H1 (cell line): ENCODE results near the gene GPR61. TPM values are rescaled to one million over a fixed set of nuclear protein-coding genes. Genes with fewer than 3 reads are reported as not detected.

Experiments
- EP300 ChIP-seq, 2 experiments: IDR thresholded peaks; 1 replicate in 1 of 2; 2 replicates in 1 of 2; pipeline ENCODE4 v1.6.1; 2011 to 2012; ENCODE audit warnings: low read depth in 2 of 2, low read length in 2 of 2, mild to moderate bottlenecking in 2 of 2, borderline replicate concordance in 1 of 2, inconsistent platforms in 1 of 2, moderate library complexity in 1 of 2
- EZH2 ChIP-seq: fragments of 200-600 bp; sonication (generic); IDR thresholded peaks from 2 replicates; pipeline ENCODE4 v1.7.1; 2012; ENCODE audit warnings: low read depth, mild to moderate bottlenecking, moderate library complexity, low read length, inconsistent platforms; ENCODE audit not compliant: severe bottlenecking
- SP2 ChIP-seq: IDR thresholded peaks from 2 replicates; pipeline ENCODE4 v1.6.1; 2012; ENCODE audit warnings: mild to moderate bottlenecking, low read length, inconsistent platforms
- polyA plus RNA-seq, 7 experiments: library from polyadenylated mRNA; depleted of rRNA in 3 of 7; stranded (reverse) in 5 of 7; unstranded in 2 of 7; fragments of >200 nt in 5 of 7; fragments of 200-250 nt in 2 of 7; gene quantifications; 1 replicate in 5 of 7; 2 replicates in 1 of 7; 4 replicates in 1 of 7; pipeline versions ENCODE4 v1.2.1 to v1.2.3, GENCODE V29; 2011 to 2013; ENCODE audit warnings: missing spikeins in 2 of 7, mixed read lengths in 2 of 7
- total RNA-seq: library from RNA; stranded (reverse); fragmentation: NEBNext Ultra II Directional; extraction: Animal tissue kit (Norgen Biotek cat#: 25700); gene quantifications from 2 replicates; pipeline ENCODE4 v1.2.1, GENCODE V29; 2021
- TF ChIP-seq, protein P1 (sequence below): IDR thresholded peaks from 2 replicates; pipeline ENCODE4 v1.6.1; 2012; ENCODE audit warnings: inconsistent platforms

GPR61 gene
- total and polyA plus RNA-seq, 2 of the 8 experiments (the other 6 are each of a cell fraction or from before 2014, with no cell fraction given): 0.41 to 0.53 TPM

DNA sequence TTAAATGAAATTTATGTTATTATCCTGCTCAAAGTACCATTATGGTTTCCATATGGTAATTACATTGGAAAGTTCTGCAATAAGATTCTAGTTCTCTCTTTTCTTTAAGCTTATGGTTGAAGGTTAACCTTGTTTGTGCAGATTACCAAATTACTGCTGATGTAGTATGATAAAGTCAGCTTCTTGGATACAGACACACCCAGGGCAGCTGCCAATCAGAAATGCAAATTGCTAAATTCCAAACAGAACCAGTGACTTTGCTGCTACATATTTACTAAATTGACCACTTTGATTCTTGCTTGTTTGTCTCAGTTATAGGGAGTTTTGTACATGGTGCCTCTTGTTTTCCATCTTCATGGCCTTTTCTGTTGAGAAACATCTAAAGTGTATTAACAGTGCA is 53.2 kb downstream of the GPR61 start (continued):
- TF ChIP-seq EZH2 (no peak), EP300 (IDR thresholded peaks at IDR 0.05; ENCODE audit: borderline replicate concordance in 1 of 2, low read depth in 2 of 2, low read length in 2 of 2) (no peak), SP2 (no peak)
- TF ChIP-seq, protein P1, sequence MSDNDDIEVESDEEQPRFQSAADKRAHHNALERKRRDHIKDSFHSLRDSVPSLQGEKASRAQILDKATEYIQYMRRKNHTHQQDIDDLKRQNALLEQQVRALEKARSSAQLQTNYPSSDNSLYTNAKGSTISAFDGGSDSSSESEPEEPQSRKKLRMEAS: no peak
